Activated naive CD8-positive, alpha-beta T cell treated with anti-CD3 and anti-CD28 coated beads, Interleukin-2, amount 50 U/mL, for 16 hours (primary cell): Measurements from ENCODE around the gene PACS2.
"Not testable (repeated sequence)": the region's sequence is repeated elsewhere in the genome, so short reads cannot be mapped to it uniquely, and the experiment has no call there.

Source experiments
- DNase-seq: peaks from one replicate; pipeline ENCODE4 v3.0.0-alpha.2; 2020; ENCODE audit warnings: low read depth, low spot score

PACS2 gene

DNA sequence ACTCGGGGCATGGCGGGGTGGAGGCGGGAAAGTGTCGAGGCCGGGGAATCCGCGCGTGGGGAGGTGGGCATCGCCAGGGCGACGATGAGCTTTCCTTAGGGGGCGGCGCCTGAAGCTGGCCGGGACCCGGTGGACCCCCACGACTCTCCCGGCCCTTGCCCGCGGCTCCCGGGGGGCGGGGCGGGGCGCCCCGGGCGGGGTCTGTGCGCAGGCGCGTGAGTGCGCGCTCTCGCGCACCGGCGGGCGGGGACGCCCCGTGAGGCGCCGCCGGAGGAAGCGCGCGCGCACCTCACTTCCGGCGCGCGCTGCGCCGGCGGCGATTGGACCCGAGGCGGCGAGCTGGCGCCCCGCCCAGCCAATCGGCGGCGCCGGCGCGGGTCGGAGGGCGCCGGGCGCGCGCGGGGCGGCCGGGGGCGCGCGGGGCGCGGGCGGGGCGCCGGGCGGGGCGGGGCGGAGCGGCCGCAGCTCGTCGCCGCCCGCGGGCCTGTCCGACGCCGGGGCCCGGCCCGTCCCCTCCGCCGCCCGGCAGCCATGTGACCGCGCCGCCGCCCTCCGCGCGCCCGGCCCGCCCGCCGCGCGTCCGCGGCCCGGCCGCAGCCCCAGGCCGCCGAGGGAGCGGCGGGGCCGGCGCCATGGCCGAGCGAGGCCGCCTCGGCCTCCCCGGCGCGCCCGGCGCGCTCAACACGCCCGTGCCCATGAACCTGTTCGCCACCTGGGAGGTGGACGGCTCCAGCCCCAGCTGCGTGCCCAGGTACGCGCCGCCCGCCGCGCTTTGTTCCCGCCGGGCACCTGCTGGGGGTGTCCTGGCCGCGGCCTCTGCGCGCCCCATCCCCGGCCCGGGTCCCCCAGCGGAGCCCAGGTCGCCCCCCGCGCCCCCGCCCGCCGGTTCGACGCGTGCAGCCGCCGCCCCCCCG, at the start of gene PACS2:
PACS2 (plus strand) TSS at position 462 of the 914 bp plus-strand sequence; CDS start at position 633, 171 bp downstream.
- peak; percentile 28 for DNase-seq

DNA sequence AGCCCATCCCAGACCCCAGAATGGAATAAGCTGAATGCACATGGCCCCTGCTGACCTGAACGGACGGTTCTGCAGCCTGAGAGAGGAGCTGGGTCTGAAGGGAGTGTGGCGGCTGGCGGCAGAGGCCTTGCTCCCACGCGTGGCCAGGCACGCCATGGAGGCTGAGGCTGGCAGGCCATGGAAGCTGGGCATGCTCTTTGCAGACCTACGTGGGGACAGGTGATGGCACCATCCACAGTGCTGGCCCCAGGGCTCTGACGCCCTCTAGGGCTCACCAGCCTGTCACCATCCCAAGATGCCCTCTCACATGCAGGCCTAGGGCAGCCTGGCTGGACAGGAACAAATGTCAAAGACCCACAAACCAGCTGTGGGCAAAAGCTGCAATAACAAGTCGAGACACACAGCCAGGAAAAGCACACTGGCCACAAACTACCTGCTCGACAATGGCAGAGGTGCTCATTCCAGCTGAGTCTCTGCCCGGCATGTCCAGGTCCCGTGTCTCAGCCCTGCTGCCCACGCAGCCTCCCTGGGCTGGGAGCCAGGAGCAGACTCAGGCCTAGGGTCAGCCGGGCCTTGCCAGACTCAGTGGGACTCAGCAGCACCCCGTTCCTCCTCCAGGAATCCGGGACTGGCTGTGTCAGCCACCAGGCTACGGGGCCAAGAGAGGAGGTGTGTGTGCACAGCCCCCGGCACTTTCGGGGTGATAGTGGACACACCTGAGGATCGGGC, 46.6 kb upstream of the PACS2 start:
- DNase-seq = no peak

DNA sequence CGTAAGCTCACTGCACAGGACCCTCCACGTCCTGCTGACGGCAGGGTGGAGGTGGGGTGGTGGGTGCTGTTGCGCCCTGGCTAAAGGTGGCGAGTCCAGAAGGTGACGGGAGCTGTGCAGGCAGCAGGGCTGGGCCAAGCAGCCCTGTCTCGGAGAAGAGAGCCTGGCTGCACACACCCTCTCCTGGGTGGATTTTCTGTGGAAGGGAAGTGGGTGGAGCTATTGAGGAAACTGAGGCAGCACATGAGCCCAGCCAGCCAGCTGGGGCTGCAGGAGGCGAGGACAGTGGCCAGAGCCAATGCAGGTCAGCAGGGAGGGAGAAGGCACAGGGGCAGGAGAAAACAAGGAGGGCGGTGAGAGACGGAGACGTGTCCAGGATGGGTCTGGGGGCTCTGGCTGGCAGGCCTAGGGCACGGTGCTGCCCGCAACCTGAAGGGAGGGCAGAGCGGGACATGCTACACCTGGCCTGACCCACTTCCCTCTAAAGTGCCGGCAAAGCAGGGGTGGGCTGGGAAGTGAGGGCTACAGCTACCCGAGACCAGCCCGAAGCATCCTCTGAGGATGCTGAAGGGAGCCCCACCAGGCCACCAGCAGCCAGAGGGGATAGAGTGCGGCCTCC, 45.7 kb upstream of the PACS2 start:
- DNase-seq = no peak

DNA sequence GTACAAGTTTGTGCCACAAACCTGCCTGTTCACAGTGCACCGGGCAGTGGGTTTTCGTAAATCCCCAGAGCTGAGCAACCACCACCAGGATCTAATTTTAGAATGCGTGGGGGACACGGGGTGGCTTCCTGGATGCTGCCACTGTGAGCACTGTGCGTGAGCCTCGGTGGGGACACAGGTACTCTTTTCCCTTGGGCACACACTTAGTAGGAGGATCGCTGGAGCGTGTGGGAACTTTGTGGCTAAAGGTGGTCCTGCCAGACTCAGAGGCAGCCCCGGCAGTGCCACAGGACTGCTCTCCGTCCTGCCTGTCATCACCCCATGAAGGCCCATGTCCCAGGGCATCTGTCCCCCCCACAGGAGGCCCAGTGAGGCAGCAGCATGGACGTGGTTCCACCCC, 45.1 kb upstream of the PACS2 start:
- no peak for DNase-seq

DNA sequence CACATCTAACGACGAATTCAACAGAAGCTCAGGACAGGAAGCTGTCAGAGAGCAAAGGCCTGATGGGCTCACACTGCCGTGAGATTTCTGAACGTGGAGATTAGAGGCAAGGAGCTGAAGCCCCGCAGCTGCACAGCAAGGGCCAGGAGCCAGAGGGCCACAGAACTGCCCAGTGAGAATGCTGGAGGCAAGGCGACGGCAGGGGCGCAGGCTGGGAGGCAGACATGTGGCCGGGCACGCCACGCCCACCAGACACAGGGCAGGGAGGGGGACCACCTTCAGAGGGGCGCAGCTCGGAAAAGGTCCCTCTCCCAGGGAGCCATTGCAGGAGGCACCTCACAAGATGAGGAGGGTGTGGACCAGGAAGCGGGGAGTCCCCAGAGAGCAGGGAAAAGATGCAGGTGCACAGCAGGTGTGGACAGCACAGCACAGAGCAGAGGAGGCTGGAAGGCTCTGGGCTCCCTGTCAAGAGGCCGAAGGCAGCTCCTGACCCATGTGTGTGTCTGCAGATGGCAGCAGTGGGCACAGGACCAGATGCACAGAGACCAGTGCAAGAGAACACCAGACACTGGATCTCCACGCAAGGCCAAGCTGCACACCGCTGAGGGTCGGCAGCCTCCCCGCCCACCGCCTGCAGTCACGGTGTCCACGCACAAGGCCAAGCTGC, 43.2 kb upstream of the PACS2 start:
- no peak for DNase-seq

DNA sequence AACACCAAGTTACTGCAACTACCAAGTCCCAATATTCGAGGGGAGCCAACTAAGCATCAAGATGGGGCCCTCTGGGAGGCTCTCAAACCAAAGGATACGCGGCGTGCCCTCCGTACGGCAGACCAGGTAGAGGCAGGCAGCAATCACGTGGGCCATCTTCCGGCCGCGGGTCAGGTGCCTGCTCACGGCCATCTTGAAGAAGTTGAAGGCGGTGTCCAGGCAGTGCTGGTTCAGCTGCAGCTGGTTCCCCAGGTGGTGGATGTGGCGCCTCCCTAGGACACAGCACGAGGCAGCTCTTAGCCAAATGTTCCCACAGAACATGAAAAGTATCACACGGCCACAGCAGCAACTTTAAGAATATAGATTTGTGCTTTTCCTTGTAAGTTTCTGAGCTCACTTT, 41.9 kb upstream of the PACS2 start:
- DNase-seq = no peak

DNA sequence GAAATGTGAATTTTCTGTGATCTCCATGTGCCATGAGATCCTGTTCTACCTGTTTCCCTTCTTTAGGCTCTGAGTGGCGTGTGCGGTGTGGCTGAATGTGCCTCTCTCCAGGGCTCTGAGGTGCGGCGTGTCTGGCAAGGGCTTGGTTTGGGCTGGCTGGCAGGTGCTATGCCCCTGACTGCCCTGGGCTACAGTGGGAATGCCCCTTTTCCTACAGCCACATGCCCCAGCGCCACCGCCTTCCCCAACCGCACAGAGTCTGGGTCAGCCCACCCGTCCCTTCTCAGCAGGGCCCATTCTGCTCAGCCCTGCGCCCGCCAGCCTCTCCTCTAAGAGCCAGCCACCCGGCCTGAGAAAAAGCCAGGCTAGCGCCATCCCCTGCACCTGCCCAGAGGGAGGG, 41.5 kb upstream of the PACS2 start:
- no peak for DNase-seq

DNA sequence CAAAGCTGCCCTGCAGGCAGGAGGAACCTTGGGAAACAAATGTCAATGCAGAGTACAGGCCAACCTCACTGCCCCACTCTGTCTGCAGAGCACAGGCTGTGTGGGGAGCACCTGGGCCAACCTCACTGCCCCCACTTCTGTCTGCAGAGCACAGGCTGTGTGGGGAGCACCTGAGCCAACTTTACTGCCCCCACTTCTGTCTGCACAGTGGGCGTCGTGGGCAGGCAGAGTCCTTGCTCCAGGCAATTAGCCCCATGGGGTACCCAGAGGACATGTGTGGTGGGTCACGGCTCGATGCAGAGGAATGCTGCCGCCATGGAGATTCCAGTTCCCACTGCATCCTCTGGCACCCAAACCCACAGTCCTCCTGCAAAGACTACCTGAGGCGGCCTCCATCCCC, 39.9 kb upstream of the PACS2 start:
- DNase-seq = no peak

DNA sequence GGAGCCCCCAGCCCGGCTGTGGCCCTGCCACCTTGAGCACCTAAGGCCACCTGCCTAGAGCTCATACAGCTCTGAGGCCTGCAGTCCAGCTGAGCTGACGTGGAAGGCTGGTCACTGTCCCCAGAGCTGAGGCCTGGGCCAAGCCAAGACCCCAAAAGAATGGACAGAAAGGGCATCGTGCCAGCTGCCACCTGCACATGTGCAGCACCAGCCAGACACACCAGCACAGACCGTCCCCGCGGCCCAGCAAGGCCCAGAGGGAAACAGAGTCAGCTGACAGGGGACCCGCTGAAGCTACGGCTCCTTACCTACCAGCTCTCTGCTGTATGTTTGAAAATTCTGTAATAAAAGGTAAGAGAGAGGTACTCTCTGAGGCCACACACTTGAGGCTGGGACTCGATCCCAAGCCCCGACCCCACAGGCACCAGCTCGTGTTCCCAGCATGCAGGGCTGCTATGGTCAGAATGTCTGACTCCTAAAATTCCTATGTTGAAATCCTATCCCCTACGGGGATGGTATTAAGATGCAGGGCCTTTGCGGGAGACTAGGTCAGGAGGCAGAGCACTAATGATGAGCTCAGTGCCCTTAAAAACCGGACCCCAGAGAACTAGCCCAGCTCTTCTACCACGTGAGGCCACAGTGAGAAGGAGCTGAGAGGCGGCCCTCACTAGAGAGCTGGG, 39.1 kb upstream of the PACS2 start:
- DNase-seq = no peak

DNA sequence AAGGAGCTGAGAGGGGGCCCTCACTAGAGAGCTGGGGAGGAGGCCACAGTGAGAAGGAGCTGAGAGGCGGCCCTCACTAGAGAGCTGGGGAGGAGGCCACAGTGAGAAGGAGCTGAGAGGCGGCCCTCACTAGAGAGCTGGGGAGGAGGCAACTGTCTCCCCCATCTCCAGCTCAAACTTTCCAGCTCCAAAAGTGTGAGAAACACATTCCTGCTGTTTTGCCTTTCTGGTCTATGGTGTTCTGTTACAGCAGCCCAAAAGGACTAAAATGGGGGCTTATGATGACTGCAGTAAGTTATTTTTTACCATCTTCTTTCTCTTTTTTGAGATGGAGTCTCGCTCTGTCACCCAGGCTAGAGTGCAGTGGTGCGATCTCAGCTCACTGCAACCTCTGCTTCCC, 37.1 kb upstream of the PACS2 start:
- DNase-seq = not testable (repeated sequence)

DNA sequence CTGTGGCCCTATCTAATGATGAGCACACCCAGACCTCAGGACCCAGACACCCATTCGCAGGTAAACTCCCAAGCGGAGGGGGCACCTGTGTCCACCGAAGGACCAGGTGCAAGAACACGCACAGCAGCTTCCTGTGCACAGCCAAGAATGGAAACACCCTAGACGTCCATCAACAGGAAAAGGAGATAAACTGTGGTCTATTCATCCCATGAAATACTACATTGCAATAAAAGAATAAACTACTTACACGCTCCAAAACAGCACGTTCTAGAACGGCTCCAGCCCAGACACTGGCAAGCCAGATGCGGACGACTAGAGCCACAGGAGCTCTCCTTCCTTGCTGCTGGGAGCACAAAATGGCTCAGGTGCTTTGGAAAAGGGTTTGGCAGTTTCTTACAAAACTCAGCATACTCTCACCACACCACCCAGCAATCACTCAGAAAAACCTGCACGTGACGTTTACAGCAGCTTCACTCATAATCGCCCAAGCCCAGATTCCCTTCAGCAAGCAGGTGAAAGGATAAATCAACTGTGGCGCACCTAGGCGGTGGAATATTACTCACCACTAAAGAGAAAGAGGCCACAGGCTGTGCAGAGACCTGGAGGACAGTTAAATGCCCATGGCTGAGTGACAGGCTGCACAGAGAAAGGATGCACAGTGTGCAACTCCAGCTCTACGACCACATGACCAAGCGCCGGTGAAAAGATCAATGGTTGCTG, 34.7 kb upstream of the PACS2 start:
- no peak for DNase-seq

DNA sequence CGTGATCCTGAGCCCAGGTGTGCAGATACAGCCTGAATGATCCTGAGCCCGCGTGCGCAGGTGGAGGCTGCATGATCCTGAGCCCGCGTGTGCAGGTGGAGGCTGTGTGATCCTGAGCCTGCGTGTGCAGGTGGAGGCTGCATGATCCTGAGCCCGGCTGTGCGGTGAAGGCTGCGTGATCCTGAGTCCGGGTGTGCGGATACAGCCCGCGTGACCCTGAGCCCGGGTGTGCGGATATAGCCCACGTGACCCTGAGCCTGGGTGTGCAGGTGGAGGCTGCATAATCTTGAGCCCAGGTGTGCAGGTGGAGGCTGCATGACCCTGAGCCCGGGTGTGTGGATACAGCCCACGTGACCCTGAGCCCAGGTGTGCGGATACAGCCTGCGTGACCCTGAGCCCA, 34.0 kb upstream of the PACS2 start:
- no peak for DNase-seq

DNA sequence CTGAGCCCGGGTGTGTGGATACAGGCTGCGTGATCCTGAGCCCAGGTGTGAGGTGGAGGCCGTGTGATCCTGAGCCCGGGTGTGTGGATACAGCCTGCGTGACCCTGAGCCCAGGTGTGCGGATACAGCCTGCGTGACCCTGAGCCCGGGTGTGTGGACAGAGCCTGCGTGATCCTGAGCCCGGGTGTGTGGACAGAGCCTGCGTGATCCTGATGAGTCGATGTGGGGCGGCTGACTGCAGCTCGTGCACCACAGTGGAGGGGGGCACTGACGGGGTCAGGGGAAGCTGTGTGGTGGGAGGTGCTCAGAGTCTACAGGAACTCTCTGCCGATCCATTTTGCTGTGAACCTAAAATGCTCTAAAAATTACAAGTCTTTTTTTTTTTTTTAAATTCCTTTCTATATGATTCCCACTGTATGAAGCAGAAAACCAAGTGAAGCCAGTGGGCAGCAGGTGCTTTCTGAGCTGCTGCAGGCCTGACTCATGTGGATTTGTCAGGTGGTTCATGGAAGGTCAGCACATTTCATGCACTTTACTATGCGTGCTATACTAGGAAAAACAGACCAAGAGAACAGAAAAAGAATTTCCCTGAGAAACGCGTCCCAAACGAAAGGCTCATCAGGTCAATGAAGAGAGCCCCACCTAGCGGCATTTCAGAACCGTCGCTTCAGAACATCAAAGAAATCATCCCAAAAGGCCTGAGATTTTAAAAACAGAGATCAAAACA, 33.0 kb upstream of the PACS2 start:
- no peak for DNase-seq

DNA sequence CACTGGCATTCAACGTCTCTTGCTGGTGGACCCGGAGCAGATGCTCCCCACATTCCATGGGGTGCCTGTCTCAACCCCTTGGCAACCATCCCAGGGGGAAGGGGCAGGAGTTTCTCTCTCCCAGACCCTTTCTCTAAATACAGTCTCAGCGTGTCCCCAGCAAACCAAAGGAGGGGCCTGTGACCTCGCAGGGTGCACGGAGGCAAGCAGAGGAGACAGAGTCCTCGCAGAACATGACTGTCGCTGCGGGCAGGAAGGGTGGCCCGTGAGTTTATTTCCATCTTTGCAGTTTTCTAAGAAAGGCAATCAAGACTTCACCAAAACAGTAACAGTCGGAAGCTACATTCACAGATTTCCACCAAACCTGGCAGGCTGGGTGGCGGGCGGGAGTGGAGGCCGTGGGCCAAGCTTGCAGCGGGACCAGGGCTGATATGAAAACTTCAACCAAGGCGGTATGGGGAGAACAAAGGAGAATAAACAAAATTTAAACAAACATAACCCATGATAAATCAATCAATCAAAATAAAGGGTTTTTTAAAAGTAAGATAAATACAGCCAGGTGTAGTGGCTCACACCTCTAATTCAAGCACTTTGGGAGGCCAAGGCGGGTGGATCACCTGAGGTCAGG, 32.3 kb upstream of the PACS2 start:
- no peak for DNase-seq

DNA sequence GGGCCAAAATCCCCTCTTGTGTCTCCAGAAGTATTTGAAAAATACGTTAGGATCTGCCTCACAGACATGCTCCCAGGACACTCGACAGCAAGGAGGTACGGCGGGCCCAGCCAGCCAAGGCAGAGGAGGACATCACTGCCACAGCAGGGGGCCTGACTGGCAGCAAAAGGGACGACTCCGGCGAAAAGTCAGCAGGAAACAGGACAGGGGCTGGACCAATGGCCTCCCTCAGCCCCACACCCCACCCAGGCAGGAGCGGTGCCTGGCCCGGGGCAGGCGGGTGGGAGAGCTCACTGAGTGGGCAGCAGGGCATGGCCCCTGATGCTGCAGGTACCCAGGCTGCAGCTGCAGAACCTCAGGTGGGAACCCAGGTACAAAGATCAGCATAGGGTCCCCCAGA, 31.5 kb upstream of the PACS2 start:
- no peak for DNase-seq

DNA sequence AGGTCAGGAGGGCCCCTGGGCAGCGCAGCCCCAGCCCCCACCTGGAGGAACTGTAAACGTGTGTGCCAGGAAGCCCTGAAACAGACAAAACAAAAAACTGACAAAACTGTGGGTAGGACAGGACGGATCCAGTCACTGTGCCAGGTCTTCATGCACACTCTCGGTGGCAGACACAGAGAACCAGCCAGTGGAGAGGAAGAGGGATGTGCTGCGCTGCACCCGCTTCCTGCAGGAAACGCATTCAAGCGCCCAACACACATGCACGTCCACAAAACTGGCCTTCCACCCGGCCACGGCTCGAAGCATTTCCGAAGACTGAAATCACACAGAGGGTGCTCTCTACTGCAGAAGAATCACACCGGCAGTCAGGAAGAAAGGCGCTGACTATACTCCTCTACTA, 30.6 kb upstream of the PACS2 start:
- no peak for DNase-seq

DNA sequence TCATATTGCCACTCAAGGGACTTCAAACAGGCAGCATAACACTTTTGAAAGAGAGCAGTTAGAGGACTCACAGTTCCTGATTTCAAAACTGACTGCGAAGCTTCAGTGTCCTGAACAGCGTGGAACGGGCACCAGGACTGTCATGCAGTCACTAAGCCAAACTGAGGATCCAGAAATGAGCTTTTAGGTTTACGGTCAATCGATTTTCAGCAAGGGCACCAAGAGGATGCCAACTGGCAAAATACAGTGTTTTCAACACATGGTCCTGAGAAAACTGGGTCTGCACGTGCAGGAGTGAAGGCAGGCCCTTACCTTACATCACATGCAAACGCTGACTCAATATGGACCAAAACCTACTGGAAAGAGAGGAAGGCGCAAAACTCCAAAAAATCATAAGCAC, 29.4 kb upstream of the PACS2 start:
- DNase-seq = no peak

DNA sequence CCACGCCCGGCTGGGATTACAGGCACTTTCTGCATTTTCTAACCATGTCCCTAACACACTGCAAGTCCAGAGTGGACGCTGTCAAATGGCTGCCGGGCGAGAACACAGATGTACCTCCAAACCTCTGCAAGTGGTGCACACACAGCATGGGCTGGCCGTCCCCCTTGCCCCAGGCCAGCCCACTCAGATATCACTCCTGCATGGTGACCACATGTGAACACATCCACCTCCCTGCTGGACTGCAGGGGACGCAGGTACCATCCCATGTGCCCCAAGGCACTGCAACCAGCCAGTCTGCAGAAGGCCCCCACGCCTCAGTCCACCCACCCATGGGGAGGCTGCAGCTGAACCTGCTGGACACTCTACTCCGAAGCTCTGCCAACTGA, 27.8 kb upstream of the PACS2 start:
- no peak for DNase-seq

DNA sequence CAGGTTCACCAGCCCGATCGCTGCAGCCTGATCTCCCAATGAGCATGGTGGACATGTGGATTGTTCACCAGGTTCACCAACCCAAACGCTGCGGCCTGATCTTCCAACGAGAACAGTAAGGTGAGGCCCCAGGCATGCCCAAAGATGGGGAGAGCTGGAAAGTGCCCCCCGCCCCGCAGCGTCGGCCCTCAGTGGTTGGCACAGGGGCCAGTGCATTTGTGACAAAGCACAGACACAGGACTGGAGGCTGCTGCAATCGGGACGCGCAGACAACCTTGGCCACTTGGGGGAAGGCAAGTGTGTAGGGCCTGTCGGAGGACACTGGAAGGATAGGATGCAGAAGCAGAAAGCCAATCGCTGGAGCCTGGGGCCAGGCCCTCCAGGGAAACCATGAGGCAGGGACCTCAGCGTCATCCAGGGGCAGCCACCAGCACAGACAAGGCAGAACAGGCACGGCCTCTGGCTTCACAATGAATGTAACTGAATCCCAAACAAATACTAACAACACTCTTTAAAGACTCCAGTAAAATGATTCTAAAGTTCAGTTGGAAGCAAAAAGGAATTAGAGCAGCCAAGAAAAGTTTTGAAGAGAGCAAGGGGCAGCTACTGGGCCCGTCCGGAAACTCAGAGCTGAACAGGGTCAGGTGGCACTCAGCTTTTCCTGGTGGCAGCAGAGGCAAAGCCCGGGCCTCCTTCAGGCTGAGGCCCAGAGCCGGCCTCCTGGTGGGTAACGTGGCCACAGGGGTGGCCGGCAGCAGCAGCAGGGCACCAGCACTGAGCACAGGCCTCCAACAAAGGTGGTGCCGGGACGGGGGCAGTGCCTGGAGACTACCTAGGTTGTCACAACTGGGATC, 27.1 kb upstream of the PACS2 start:
- DNase-seq = no peak
